H1 (cell line): ENCODE results near the gene ZNF473. TPM values are rescaled to one million over a fixed set of nuclear protein-coding genes. Genes with fewer than 3 reads are reported as not detected.

ENCODE experiments used
- BCL11A ChIP-seq, 2 experiments: IDR thresholded peaks; one replicate each; pipeline ENCODE4 v1.6.1; 2011; ENCODE audit warnings: low read depth in 2 of 2, low read length in 2 of 2, mild to moderate bottlenecking in 2 of 2
- CBX5 ChIP-seq: fragments of 300-800, 300-1000 bp; sonication (generic); IDR thresholded peaks from 2 replicates; pipeline ENCODE4 v1.7.1; 2016; ENCODE audit warnings: antibody characterized with exemption, low read length, low read depth
- CHD1 ChIP-seq: IDR thresholded peaks from 2 replicates; pipeline ENCODE4 v1.6.1; 2012; ENCODE audit warnings: low read depth, low read length, improper control_type of control experiment
- CREB1 ChIP-seq: IDR thresholded peaks from 2 replicates; pipeline ENCODE4 v1.6.1; 2012; ENCODE audit warnings: inconsistent platforms
- JUN ChIP-seq: IDR thresholded peaks from 2 replicates; pipeline ENCODE4 v1.6.1; 2011; ENCODE audit warnings: low read depth, mild to moderate bottlenecking, improper control_type of control experiment, low read length
- POU5F1 ChIP-seq: IDR thresholded peaks from 2 replicates; pipeline ENCODE4 v1.6.1; 2011; ENCODE audit warnings: low read depth, mild to moderate bottlenecking, low read length, moderate library complexity
- TEAD4 ChIP-seq: IDR thresholded peaks from 2 replicates; pipeline ENCODE4 v1.6.1; 2012; ENCODE audit warnings: low read depth, low read length, inconsistent platforms, mixed read lengths
- polyA plus RNA-seq, 7 experiments: library from polyadenylated mRNA; depleted of rRNA in 3 of 7; stranded (reverse) in 5 of 7; unstranded in 2 of 7; fragments of >200 nt in 5 of 7; fragments of 200-250 nt in 2 of 7; gene quantifications; 1 replicate in 5 of 7; 2 replicates in 1 of 7; 4 replicates in 1 of 7; pipeline versions ENCODE4 v1.2.1 to v1.2.3, GENCODE V29; 2011 to 2013; ENCODE audit warnings: missing spikeins in 2 of 7, mixed read lengths in 2 of 7
- total RNA-seq: library from RNA; stranded (reverse); fragmentation: NEBNext Ultra II Directional; extraction: Animal tissue kit (Norgen Biotek cat#: 25700); gene quantifications from 2 replicates; pipeline ENCODE4 v1.2.1, GENCODE V29; 2021

ZNF473 gene
- total and polyA plus RNA-seq, 2 of the 8 experiments (the other 6 are each of a cell fraction or from before 2014, with no cell fraction given), result 5.2 to 11.7 TPM

GRCh38 chr19:49999371-50000010 lies 26.3 kb upstream of the ZNF473 start (continued):
- TF ChIP-seq JUN (no peak), CHD1 (no peak), BCL11A (IDR thresholded peaks at IDR 0.05; ENCODE audit: low read depth in 2 of 2, low read length in 2 of 2) (no peak), POU5F1 (no peak), CREB1 (no peak), CBX5 (no peak), TEAD4 (no peak)
- TF ChIP-seq, all 59 proteins: peak for 0
